Spleen (tissue), 7 donors: Measurements from ENCODE around the gene KIF3A.

ENCODE experiments used
- POLR2A ChIP-seq, 3 donors: fragments of 450-650 bp; IDR thresholded peaks; one replicate each; pipeline ENCODE4 v1.5.1; 2017; ENCODE audit warnings: antibody characterized with exemption in 3 of 3, mild to moderate bottlenecking in 1 of 3
- POLR2AphosphoS5 ChIP-seq, 3 donors: sonication (generic); formaldehyde crosslinking; IDR thresholded peaks; one replicate each; pipeline ENCODE4 v1.5.1; 2017; ENCODE audit warnings: antibody characterized with exemption in 3 of 3
- TF ChIP-seq, protein P1 (sequence below), 11 experiments: fragments of 200-600 bp in 7 of 11; fragments of 450-650 bp in 4 of 11; sonication (generic) in 4 of 11; IDR thresholded peaks in 8 of 11; conservative IDR thresholded peaks in 3 of 11; 1 replicate in 7 of 11; 2 replicates in 4 of 11; pipeline versions ENCODE4 v1.4.0 to v1.8.0; 2016 to 2021; ENCODE audit warnings: antibody characterized with exemption in 11 of 11, inconsistent platforms in 4 of 11, mild to moderate bottlenecking in 1 of 11
- donor health status: DM: no; HTN: no; CAD: no; lungs with moderate emphysema.
- donor health status: DM: no; HTN: no; CAD: no.
- donor health status: DM: no; HTN: no; CAD: no.

DNA sequence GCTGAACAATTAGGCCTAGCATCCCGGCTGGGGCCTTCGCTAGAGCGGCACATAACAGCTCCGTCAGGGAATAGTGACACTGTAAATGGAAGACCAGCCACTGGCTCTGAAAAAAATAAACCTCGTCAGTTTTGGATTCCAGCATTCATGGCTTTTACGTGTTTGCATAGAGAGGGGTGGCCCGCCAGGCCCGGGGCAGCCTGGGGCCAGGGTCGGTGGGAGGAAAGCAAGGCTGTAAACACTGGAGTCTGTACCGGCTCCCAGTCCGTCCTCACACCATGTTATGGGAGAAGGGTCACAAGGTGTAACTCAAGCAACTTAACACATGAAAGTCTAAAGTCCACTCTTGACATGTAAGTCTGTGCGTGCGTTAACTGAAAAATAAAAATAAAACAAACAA lies 21.1 kb upstream of the KIF3A start:
- TF ChIP-seq, protein P1, sequence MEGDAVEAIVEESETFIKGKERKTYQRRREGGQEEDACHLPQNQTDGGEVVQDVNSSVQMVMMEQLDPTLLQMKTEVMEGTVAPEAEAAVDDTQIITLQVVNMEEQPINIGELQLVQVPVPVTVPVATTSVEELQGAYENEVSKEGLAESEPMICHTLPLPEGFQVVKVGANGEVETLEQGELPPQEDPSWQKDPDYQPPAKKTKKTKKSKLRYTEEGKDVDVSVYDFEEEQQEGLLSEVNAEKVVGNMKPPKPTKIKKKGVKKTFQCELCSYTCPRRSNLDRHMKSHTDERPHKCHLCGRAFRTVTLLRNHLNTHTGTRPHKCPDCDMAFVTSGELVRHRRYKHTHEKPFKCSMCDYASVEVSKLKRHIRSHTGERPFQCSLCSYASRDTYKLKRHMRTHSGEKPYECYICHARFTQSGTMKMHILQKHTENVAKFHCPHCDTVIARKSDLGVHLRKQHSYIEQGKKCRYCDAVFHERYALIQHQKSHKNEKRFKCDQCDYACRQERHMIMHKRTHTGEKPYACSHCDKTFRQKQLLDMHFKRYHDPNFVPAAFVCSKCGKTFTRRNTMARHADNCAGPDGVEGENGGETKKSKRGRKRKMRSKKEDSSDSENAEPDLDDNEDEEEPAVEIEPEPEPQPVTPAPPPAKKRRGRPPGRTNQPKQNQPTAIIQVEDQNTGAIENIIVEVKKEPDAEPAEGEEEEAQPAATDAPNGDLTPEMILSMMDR (IDR thresholded peaks at IDR 0.05 in 8 of 11, conservative IDR thresholded peaks at IDR 0.05 in 3 of 11) = no peak
- TF ChIP-seq POLR2A (IDR thresholded peaks at IDR 0.05) = no peak
- no peak for TF ChIP-seq POLR2AphosphoS5 (IDR thresholded peaks at IDR 0.05)
